ENCODE results near the gene ATP5F1C. TPM values are rescaled to one million over a fixed set of nuclear protein-coding genes. Genes with fewer than 3 reads are reported as not detected.

The ATP5F1C gene
- total and polyA plus RNA-seq, 2 experiments from 2014 or later = 332 to 537 TPM

- no peak for TF ChIP-seq ZNF462 (CRISPR knock-in tag; IDR thresholded peaks at IDR 0.05)
- no peak for TF ChIP-seq NANOG (IDR thresholded peaks at IDR 0.05; ENCODE audit: borderline replicate concordance)
- no peak for TF ChIP-seq CTCF (conservative IDR thresholded peaks at IDR 0.05; ENCODE audit: low read depth in 2 of 2)
- no peak for TF ChIP-seq EZH2phosphoT487 (IDR thresholded peaks at IDR 0.05; ENCODE audit: unreplicated experiment)
- no peak for TF ChIP-seq JUNB (IDR thresholded peaks at IDR 0.05; ENCODE audit: unreplicated experiment)
- TF ChIP-seq EZH2 (IDR thresholded peaks at IDR 0.05; ENCODE audit: low read depth, unreplicated experiment) = no peak
- no peak for TF ChIP-seq REST (IDR thresholded peaks at IDR 0.05; ENCODE audit: unreplicated experiment)
- TF ChIP-seq ZNF114 (CRISPR knock-in tag; IDR thresholded peaks at IDR 0.05) = no peak
These were observed 29.6 kb downstream of the ATP5F1C start (continued) for GRCh38 chr10:7817576-7817975.

Data from GM23338 (cell line).